ENCODE data around the gene GPR22.

The GPR22 gene

DNA sequence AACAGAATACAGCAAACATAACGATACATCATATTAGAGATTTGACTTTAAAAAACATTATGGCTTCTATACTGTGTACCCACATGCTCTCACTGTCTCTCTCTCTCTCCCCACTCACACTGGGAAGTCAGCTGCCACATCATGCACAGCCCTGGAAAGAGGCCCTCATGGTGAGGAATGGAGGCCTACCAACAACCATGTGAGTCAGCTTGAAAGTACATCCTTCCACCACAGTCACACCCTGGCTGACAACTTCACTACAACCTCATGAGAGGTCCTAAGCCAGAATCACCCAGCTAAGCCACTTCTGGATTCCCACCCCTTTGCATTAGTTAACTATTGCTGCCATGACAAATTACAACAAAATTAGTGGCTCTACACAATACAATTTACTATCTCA, 23.3 kb upstream of the GPR22 start:
- Histone ChIP-seq H3K36me3 (ENCODE audit: control insufficient read depth, insufficient read depth, low read length) (no peaks in the 10 kb centered on the region), H3K79me2 (no peaks in the 10 kb centered on the region), H3K9me3 (ENCODE audit: control insufficient read depth, low read length) (no peaks in the 10 kb centered on the region), H3K9ac (no peak overlapping the region), H3K27ac (no peak overlapping the region), H3K4me1 (peaks cover 3% of the 10 kb centered on the region), H3K4me3 (ENCODE audit: low read depth, low read length) (no peak overlapping the region), H3K27me3 (ENCODE audit: control insufficient read depth, insufficient read depth, low read length) (no peaks in the 10 kb centered on the region), H2AFZ (no peak overlapping the region), H3K4me2 (ENCODE audit: low read length) (no peak overlapping the region)
- TF ChIP-seq, protein P1, sequence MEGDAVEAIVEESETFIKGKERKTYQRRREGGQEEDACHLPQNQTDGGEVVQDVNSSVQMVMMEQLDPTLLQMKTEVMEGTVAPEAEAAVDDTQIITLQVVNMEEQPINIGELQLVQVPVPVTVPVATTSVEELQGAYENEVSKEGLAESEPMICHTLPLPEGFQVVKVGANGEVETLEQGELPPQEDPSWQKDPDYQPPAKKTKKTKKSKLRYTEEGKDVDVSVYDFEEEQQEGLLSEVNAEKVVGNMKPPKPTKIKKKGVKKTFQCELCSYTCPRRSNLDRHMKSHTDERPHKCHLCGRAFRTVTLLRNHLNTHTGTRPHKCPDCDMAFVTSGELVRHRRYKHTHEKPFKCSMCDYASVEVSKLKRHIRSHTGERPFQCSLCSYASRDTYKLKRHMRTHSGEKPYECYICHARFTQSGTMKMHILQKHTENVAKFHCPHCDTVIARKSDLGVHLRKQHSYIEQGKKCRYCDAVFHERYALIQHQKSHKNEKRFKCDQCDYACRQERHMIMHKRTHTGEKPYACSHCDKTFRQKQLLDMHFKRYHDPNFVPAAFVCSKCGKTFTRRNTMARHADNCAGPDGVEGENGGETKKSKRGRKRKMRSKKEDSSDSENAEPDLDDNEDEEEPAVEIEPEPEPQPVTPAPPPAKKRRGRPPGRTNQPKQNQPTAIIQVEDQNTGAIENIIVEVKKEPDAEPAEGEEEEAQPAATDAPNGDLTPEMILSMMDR (IDR thresholded peaks at IDR 0.05) = no peak

DNA sequence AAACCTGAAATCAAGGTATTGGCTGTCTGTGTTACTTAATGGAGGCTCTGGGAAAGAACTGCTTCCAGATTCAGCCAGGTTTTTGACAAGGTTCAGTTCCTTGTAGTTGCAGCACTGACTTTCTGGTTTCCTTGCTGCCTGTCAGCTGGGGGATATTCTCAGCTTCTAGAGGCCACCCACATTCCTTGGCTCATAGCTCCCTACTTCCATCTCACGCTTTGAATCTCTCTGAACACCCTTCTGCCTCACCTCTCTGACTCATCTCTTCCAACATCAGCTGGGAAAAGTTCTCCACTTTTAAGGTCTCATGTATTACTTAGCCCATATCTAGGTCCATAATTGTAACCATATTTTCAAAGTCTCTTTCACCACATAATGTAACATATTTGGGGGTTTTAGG, 22.9 kb upstream of the GPR22 start:
- Histone ChIP-seq H3K36me3 (ENCODE audit: control insufficient read depth, insufficient read depth, low read length) (no peaks in the 10 kb centered on the region), H3K4me1 (peaks cover 3% of the 10 kb centered on the region), H3K9ac (no peak overlapping the region), H3K4me3 (ENCODE audit: low read depth, low read length) (no peak overlapping the region), H3K27me3 (ENCODE audit: control insufficient read depth, insufficient read depth, low read length) (no peaks in the 10 kb centered on the region), H3K4me2 (ENCODE audit: low read length) (no peak overlapping the region), H3K79me2 (no peaks in the 10 kb centered on the region), H3K27ac (no peak overlapping the region), H3K9me3 (ENCODE audit: control insufficient read depth, low read length) (no peaks in the 10 kb centered on the region), H2AFZ (no peak overlapping the region)
- TF ChIP-seq, protein P1 (IDR thresholded peaks at IDR 0.05) = no peak

DNA sequence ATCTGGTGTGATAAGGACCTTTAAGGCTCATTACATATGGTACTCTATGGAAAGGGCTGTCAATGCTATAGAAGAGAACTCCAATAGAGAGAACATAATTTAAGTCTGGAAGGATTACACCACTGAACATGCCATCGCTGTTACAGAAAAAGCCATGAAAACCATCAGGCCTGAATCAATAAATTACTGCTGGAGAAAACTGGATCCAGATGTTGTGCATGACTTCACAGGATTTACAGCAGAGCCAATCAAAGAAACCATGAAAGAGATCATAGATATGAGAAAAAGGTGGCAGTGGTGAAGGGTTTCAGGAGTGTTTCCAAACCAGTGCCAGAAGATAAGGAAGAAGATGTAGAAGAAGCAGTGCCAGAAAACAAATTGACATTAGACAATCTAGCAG, 18.9 kb upstream of the GPR22 start:
- H3K36me3 ChIP-seq (ENCODE audit: control insufficient read depth, insufficient read depth, low read length) = no peaks in the 10 kb centered on the region
- no peak overlapping the region for H3K4me2 ChIP-seq (ENCODE audit: low read length)
- H3K27me3 ChIP-seq (ENCODE audit: control insufficient read depth, insufficient read depth, low read length) = no peaks in the 10 kb centered on the region
- no peak overlapping the region for H3K27ac ChIP-seq
- no peaks in the 10 kb centered on the region for H3K9me3 ChIP-seq (ENCODE audit: control insufficient read depth, low read length)
- no peak overlapping the region for H3K4me3 ChIP-seq (ENCODE audit: low read depth, low read length)
- peaks cover 3% of the 10 kb centered on the region for H3K4me1 ChIP-seq
- no peak overlapping the region for H3K9ac ChIP-seq
- TF ChIP-seq, protein P1 (IDR thresholded peaks at IDR 0.05) = no peak
- H2AFZ ChIP-seq = no peak overlapping the region
- H3K79me2 ChIP-seq = no peaks in the 10 kb centered on the region

DNA sequence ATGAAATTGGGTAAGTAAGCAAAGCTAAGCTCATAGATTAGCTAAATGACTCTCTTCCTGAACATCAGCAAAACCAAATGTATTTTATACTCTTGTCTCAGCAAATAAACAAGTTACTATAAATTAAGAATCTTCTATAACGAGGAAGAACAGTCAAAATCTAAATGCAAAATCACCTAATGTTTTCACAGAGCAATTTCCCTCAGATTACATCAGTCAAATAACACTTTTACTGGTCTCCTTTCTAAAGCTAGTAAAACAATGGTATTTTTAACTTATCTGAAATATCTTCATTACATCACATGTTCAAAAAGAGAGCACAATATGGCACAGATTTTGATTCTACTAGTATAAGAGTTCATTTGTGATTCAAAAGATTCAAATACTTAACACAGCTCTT, 16.5 kb upstream of the GPR22 start:
- Histone ChIP-seq H3K9me3 (ENCODE audit: control insufficient read depth, low read length) (no peaks in the 10 kb centered on the region), H2AFZ (no peak overlapping the region), H3K4me3 (ENCODE audit: low read depth, low read length) (no peak overlapping the region), H3K36me3 (ENCODE audit: control insufficient read depth, insufficient read depth, low read length) (no peaks in the 10 kb centered on the region), H3K27me3 (ENCODE audit: control insufficient read depth, insufficient read depth, low read length) (no peaks in the 10 kb centered on the region), H3K27ac (no peak overlapping the region), H3K4me2 (ENCODE audit: low read length) (no peak overlapping the region), H3K9ac (no peak overlapping the region), H3K4me1 (peaks cover 3% of the 10 kb centered on the region), H3K79me2 (no peaks in the 10 kb centered on the region)
- TF ChIP-seq, protein P1 (IDR thresholded peaks at IDR 0.05) = no peak

DNA sequence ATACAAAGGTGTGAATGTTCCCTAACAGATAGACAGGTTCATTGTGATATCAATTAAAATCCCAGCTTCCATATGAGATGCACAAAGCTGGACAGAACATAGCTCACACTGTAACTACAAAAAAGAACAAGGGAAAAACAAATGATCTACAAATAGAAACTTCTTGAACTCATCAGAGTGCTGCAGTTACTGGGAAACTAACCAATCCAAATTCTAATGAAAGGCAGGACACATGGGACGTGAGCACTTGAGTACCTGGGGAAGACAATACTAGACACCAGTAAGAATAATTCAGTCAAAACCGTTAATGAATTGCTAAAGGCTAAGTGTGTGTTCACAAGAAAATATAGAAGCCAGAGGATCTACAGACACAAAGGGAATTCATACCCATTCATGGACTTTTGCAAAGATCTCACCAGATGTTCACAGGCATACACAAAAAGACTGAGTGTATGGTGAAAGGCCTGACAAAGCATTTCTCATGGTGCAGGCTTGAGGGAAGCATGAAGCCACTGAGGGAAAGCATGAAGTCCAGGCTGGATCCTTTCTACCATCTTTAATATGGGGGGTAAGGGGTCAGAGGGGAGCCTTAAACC, 7.8 kb upstream of the GPR22 start:
- H3K9ac ChIP-seq = no peak overlapping the region
- no peaks in the 10 kb centered on the region for H3K79me2 ChIP-seq
- H3K27ac ChIP-seq = no peak overlapping the region
- H3K36me3 ChIP-seq (ENCODE audit: control insufficient read depth, insufficient read depth, low read length) = no peaks in the 10 kb centered on the region
- no peak overlapping the region for H3K4me2 ChIP-seq (ENCODE audit: low read length)
- H2AFZ ChIP-seq = no peak overlapping the region
- TF ChIP-seq, protein P1 (IDR thresholded peaks at IDR 0.05) = no peak
- no peaks in the 10 kb centered on the region for H3K4me1 ChIP-seq
- no peaks in the 10 kb centered on the region for H3K9me3 ChIP-seq (ENCODE audit: control insufficient read depth, low read length)
- H3K4me3 ChIP-seq (ENCODE audit: low read depth, low read length) = no peak overlapping the region
- H3K27me3 ChIP-seq (ENCODE audit: control insufficient read depth, insufficient read depth, low read length) = no peaks in the 10 kb centered on the region

Measured in parathyroid adenoma (tissue), 2 donors.